ENCODE results near the gene SAMD11.

GRCh38 chr1:943545-944340, 20.0 kb downstream of the SAMD11 start:
- no peak for TF ChIP-seq TAF1 (IDR thresholded peaks at IDR 0.05; ENCODE audit: borderline replicate concordance, low read depth, low read length)
- TF ChIP-seq POLR2A (IDR thresholded peaks at IDR 0.05; ENCODE audit: low read depth, low read length), result no peak
